ENCODE measurements around the gene SPATS2. TPM values are rescaled to one million over a fixed set of nuclear protein-coding genes. Genes with fewer than 3 reads are reported as not detected.

The SPATS2 gene
- total RNA-seq, 1 donor from 2014 or later: 7.0 TPM

GRCh38 chr12:49440035-49440434, 72.8 kb downstream of the SPATS2 start:
- DNase-seq: no peak
- intact Hi-C loops (cut with DNase I): no loop called here
- no peak for ATAC-seq (ENCODE audit: poor library complexity)

GRCh38 chr12:49442915-49443314, 75.7 kb downstream of the SPATS2 start:
- DNase-seq: no peak
- intact Hi-C loops (cut with DNase I): no loop called here
- no peak for ATAC-seq (ENCODE audit: poor library complexity)

DNA sequence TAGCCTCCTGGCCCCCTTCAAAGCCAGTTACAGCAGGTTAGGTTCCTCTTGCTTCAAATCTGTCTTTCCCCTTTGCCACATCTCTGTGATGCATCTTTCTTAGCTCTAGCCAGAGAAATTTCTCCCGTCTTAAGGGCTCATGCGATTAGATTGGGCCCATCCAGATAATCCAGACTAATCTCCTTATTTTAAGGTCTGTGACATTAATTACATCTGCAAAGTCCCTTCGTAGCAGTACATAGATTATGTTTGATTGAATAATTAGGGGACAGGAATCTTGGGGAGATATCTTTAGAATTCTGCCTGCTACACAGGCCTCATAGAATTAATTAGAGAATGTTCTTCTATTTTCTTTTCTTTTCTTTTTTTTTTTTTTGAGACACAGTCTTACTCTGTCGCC, 79.3 kb downstream of the SPATS2 start:
- no peak for DNase-seq
- no peak for ATAC-seq (ENCODE audit: poor library complexity)
- intact Hi-C loops (cut with DNase I): no loop called here

GRCh38 chr12:49448858-49449257, 81.6 kb downstream of the SPATS2 start:
- no peak for DNase-seq
- intact Hi-C loops (cut with DNase I): no loop called here
- no peak for ATAC-seq (ENCODE audit: poor library complexity)

DNA sequence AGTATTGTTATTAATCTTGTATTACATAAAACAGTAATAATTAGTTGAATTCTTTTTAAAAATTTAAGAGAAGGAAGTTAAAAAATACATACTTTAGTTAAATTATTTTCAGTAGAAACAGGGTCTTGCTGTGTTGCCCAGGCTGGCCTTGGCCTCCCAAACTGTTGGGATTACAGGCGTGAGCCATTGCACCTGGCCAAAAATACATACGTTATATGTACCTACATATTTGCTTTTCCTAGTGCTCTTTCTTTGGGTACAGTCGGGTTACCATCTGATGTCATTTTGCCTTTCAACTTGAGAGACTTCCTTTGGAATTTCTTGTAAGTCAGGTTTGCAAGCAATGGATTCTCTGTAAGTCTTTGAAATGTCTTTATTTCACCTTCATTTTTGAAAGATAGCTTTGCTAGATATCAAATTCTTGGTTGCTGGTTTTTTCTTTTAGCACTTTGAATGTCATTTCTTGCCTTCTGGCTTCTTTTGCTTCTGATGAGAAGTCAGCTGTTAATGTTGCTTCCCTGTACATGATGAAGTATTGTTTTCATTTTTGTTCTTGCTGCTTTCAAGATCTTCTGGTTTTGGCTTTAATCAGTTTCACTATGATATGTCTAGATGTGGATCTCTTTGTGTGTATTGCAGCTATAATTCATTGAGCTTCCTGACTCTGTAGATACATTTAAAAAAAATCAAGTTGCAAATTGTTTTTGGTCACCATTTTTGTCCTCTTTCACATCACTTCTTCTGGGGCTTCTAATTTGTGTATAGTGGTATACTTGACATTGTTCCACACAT, 84.4 kb downstream of the SPATS2 start:
- DNase-seq: no peak
- intact Hi-C loops (cut with DNase I): no loop called here
- no peak for ATAC-seq (ENCODE audit: poor library complexity)

- ATAC-seq (ENCODE audit: poor library complexity) (no peak), DNase-seq (no peak)
- intact Hi-C loops (cut with DNase I): no loop called here
Measured at GRCh38 chr12:49455501-49455900, 88.2 kb downstream of the SPATS2 start.

- DNase-seq: no peak
- intact Hi-C loops (cut with DNase I): no loop called here
- no peak for ATAC-seq (ENCODE audit: poor library complexity)
Measured at GRCh38 chr12:49456131-49456679, 88.9 kb downstream of the SPATS2 start.

DNA sequence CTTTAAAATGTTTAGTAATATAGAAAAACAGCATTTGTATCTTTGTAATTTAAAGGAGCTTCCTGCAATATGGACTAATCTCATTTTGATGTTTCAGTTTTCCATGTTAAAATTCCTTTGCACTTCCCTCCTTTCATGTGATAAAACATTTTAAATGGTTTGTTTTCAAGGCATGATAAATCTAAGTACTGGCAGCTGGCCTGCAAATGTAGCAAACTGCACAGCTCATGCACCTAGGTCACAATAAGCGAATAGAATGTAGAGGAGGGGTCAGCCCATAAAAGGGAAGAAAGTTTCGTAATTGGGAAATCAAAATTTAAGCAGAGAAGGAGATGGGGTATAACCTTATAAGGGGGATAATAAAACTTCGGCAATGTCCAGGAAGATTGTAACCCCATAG, 91.6 kb downstream of the SPATS2 start:
- no peak for ATAC-seq (ENCODE audit: poor library complexity)
- DNase-seq: no peak
- intact Hi-C loops (cut with DNase I): no loop called here

DNA sequence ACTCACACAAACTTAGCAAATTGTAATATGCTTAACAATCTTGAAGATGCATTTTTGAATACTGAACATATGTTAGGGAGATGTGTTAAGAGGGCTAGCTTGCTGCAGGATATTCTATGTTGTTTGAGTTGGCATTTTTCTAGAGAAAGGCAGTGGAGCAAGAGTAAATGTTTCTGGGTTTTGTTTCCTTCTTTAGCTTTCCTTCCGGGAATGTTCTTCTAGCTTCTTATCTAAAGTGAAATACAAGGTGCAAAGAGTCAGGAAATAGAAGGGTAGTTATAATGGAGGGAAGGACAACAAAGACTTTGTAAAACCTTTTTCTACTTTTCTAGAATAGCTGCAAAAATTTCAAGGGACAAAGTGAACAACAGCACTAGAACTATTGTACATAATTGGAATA, 94.0 kb downstream of the SPATS2 start:
- intact Hi-C loops (cut with DNase I): no loop called here
- DNase-seq: no peak
- no peak for ATAC-seq (ENCODE audit: poor library complexity)

GRCh38 chr12:49462083-49462744, 95.0 kb downstream of the SPATS2 start:
- DNase-seq (peak; percentile 60), ATAC-seq (ENCODE audit: poor library complexity) (peak; percentile 93)
- intact Hi-C loops (cut with DNase I): no loop called here

GRCh38 chr12:49465132-49465531, 97.9 kb downstream of the SPATS2 start:
- DNase-seq: no peak
- intact Hi-C loops (cut with DNase I): no loop called here
- no peak for ATAC-seq (ENCODE audit: poor library complexity)

DNA sequence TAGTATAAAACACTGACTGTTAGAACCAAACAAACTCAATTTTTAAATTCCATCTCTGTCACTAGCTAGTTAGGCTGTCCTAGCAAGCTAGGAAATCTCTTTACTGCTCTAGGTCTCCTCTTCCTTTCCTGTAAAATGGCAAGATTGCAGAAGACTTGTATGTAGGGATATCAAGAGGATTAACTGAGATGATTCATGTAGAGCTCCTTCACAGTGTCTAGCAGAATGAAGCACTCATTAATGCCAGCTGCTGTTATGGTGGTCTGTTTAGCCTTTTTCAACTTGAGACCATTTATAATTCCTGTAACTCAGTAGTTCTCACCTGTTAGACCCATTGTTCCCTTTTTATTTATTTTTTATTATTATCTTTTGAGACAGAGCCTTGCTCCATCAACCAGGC, 103.7 kb downstream of the SPATS2 start:
- ATAC-seq (ENCODE audit: poor library complexity): no peak
- intact Hi-C loops (cut with DNase I): no loop called here
- no peak for DNase-seq

DNA sequence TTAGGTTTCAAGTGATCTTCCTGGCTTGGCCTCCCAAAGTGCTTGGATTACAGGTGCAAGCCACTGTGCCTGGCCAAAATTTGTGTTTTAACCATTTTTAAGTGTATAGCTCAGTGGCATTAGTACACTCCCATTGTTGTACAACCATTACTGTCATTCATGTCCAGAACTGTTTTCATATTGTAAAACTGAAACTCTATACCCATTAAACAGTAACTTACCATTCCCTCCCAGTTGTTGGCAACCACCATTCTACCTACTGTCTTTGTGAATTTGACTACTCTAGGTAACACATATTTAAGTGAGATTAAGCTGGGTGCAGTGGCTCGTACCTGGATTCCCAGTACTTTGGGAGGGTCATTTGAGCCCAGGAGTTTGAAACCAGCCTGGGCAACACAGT, 104.3 kb downstream of the SPATS2 start:
- DNase-seq (no peak), ATAC-seq (ENCODE audit: poor library complexity) (no peak)
- intact Hi-C loops (cut with DNase I): no loop called here

DNA sequence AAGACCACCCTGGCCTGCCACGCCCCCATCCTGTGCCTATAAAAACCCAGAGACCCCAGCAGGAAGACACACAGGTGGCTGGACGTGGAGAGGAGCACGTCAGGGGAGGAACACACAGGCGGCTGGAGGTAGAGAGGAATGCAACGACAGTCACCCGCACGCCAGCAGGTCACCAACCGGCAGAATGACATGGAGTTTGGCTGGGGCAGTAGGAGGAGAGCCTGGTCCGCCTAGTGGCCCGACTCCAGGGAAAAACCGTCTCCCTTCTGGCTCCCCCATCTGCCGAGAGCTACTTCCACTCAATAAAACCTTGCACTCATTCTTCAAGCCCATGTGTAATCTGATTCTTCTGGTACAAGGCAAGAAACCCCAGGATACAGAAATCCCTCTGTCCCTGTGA, 108.8 kb downstream of the SPATS2 start:
- ATAC-seq (ENCODE audit: poor library complexity) (no peak), DNase-seq (no peak)
- intact Hi-C loops (cut with DNase I): no loop called here

DNA sequence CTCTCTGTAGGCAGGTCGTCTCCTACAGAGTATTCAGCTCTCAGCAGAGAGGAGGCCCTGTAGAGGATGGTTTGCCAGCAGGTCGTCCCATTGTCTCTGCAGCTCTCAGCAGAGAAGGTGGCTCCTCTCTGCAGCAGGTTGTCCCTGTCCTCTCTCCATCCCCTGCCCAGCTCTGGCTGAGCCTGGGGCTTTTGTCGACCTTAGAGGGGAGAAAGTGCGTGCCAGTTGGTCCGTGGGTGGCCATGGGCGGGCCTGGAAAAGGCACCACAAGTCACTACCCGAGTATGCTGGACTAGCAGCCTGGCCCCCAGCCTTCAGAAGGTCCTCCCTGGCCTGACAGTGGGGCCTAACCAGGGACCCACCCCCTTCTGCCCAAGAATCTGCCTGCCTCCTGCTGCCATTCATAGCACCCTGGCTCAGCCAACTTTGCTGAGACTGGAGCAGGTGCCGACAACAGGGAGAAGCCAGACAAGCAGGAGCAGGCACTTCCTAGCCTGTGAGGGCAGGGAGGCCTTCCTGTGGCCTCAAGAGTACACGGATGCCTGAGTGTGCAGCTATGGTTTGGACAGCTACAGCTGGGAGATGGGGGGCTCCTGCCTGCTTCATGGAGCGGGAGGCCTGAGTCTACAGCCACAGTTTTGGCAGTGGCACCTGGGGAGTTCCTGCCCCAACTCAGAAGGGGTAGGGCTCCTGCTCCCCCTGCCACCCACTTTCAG, 111.8 kb downstream of the SPATS2 start:
- ATAC-seq (ENCODE audit: poor library complexity) (peak; percentile 52), DNase-seq (no peak)
- intact Hi-C loops (cut with DNase I): no loop called here

DNA sequence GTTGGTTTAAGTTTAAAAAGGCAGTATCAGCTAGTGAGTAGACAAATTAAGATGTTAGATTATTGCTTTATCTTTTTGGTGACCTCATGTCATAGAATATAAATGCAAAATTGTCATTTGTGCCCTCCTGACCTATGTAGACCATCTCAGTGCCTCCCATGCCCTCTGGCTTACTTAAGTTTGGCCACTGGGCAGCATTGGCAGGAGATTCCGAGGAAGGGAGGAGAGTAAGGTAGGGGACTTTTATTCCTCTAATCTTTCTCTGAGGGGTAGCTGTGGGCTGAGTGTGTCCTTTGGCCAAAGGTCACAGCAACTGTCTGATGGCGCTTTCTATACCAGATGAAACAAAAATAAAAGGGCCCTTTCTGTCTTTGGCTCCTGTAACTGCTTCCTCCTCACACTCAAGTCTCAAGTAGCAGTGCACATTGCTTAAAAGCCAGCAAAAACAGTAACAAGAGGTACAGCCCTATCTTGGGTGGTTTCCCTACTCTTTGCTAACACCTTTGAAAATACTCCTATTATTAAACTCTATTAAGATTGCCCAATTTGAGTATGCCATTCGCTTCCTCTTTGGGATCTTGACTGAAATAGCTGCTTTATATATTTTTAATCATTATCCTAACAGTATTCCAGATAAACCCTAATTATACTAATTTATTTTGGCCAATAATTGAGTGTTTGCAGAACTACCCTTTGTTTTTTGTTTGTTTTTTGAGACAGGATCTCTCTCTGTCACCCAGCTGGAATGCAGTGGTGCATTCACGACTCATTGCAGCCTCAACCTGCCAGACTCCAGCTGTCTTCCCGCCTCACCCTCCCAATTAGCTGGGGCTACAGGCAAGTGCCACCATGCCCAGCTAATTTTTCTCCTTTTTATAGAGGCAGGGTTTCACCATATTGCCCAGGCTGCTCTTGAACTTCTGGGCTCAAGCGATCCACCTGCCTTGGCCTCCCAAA, 115.1 kb downstream of the SPATS2 start:
- ATAC-seq (ENCODE audit: poor library complexity) (no peak), DNase-seq (no peak)
- intact Hi-C loops (cut with DNase I): no loop called here

DNA sequence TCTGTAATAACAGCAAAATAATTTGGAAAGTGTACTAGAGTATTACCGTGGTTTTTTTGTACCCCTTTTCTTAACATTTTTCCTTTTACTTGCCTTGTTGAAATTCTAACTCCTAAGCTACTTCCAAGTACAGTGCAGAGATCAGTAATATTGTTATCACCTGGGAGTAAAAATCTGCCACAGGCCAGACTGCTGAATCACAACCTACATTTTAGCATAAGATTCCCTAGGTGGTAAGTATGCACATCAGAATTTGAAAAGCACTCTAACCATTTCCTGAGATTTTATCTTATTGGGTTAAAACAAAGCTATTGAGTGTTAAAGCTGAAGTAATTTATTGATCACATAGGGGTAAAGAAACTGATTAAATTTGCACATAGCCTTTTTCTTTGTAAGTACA, 116.4 kb downstream of the SPATS2 start:
- intact Hi-C loops (cut with DNase I): no loop called here
- ATAC-seq (ENCODE audit: poor library complexity) (no peak), DNase-seq (no peak)

- DNase-seq (no peak), ATAC-seq (ENCODE audit: poor library complexity) (no peak)
- intact Hi-C loops (cut with DNase I): no loop called here
Measured at GRCh38 chr12:49487605-49488004, 120.3 kb downstream of the SPATS2 start.

- no peak for DNase-seq
- intact Hi-C loops (cut with DNase I): no loop called here
- no peak for ATAC-seq (ENCODE audit: poor library complexity)
Measured at GRCh38 chr12:49489154-49489553, 121.9 kb downstream of the SPATS2 start.
